ENCODE data around the gene ABCA13. TPM values are rescaled to one million over a fixed set of nuclear protein-coding genes. Genes with fewer than 3 reads are reported as not detected.
A peak's percentile ranks its signal among the peaks of the same experiment; 100 is the strongest.

The ABCA13 gene
- total RNA-seq, 1 experiment from 2014 or later: 0.17 TPM

GRCh38 chr7:48365010-48365409 is 193.8 kb downstream of the ABCA13 start:
- peak; percentile 47 for DNase-seq (ENCODE audit: low spot score)

GRCh38 chr7:48366096-48366495 is 194.8 kb downstream of the ABCA13 start:
- peak; percentile 40 for DNase-seq (ENCODE audit: low spot score)

GRCh38 chr7:48376263-48376662 is 205.0 kb downstream of the ABCA13 start:
- DNase-seq (ENCODE audit: low spot score): no peak

- no peak for DNase-seq (ENCODE audit: low spot score)
Measured at GRCh38 chr7:48380921-48381320, 209.7 kb downstream of the ABCA13 start.

- DNase-seq (ENCODE audit: low spot score): no peak
Measured at GRCh38 chr7:48381571-48381970, 210.3 kb downstream of the ABCA13 start.

- no peak for DNase-seq (ENCODE audit: low spot score)
Measured at GRCh38 chr7:48384180-48384752, 213.0 kb downstream of the ABCA13 start.

- no peak for DNase-seq (ENCODE audit: low spot score)
Measured at GRCh38 chr7:48387932-48388331, 216.7 kb downstream of the ABCA13 start.

- DNase-seq (ENCODE audit: low spot score): no peak
Measured at GRCh38 chr7:48388911-48389310, 217.7 kb downstream of the ABCA13 start.

- DNase-seq (ENCODE audit: low spot score): peak; percentile 88
Measured at GRCh38 chr7:48389977-48390376, 218.7 kb downstream of the ABCA13 start.

- peak; percentile 87 for DNase-seq (ENCODE audit: low spot score)
Measured at GRCh38 chr7:48390388-48391327, 219.4 kb downstream of the ABCA13 start.

GRCh38 chr7:48398191-48398590 is 226.9 kb downstream of the ABCA13 start:
- DNase-seq (ENCODE audit: low spot score): no peak

- no peak for DNase-seq (ENCODE audit: low spot score)
Measured at GRCh38 chr7:48402721-48403120, 231.5 kb downstream of the ABCA13 start.

- no peak for DNase-seq (ENCODE audit: low spot score)
Measured at GRCh38 chr7:48408731-48409130, 237.5 kb downstream of the ABCA13 start.

GRCh38 chr7:48411619-48412018 is 240.4 kb downstream of the ABCA13 start:
- DNase-seq (ENCODE audit: low spot score): no peak

- DNase-seq (ENCODE audit: low spot score): no peak
Measured at GRCh38 chr7:48414011-48414732, 242.9 kb downstream of the ABCA13 start.

- no peak for DNase-seq (ENCODE audit: low spot score)
Measured at GRCh38 chr7:48416327-48416908, 245.2 kb downstream of the ABCA13 start.

GRCh38 chr7:48419401-48419800 is 248.1 kb downstream of the ABCA13 start:
- DNase-seq (ENCODE audit: low spot score): no peak

GRCh38 chr7:48420206-48420605 is 248.9 kb downstream of the ABCA13 start:
- no peak for DNase-seq (ENCODE audit: low spot score)

GRCh38 chr7:48421357-48421756 is 250.1 kb downstream of the ABCA13 start:
- peak; percentile 81 for DNase-seq (ENCODE audit: low spot score)

GRCh38 chr7:48424731-48425130 is 253.5 kb downstream of the ABCA13 start:
- DNase-seq (ENCODE audit: low spot score): peak; percentile 74

GRCh38 chr7:48426331-48426965 is 255.2 kb downstream of the ABCA13 start:
- DNase-seq (ENCODE audit: low spot score): no peak
